ENCODE results near the gene RAP1GAP2.

RAP1GAP2 gene

GRCh38 chr17:2853283-2854142, 57.3 kb downstream of the RAP1GAP2 start:
- peak; percentile 49 for DNase-seq (ENCODE audit: low spot score)

- peak; percentile 28 for DNase-seq (ENCODE audit: low spot score)
These were observed 58.2 kb downstream of the RAP1GAP2 start for GRCh38 chr17:2854143-2855055.

GRCh38 chr17:2855063-2855600, 58.9 kb downstream of the RAP1GAP2 start:
- no peak for DNase-seq (ENCODE audit: low spot score)

GRCh38 chr17:2856727-2857126, 60.5 kb downstream of the RAP1GAP2 start:
- no peak for DNase-seq (ENCODE audit: low spot score)

- no peak for DNase-seq (ENCODE audit: low spot score)
These were observed 63.8 kb downstream of the RAP1GAP2 start for GRCh38 chr17:2860045-2860444.

- DNase-seq (ENCODE audit: low spot score) = no peak
These were observed 64.6 kb downstream of the RAP1GAP2 start for GRCh38 chr17:2860883-2861282.

- DNase-seq (ENCODE audit: low spot score) = no peak
These were observed 66.0 kb downstream of the RAP1GAP2 start for GRCh38 chr17:2862197-2862596.

GRCh38 chr17:2863204-2863603, 67.0 kb downstream of the RAP1GAP2 start:
- no peak for DNase-seq (ENCODE audit: low spot score)

- DNase-seq (ENCODE audit: low spot score) = no peak
These were observed 69.0 kb downstream of the RAP1GAP2 start for GRCh38 chr17:2865228-2865627.

- DNase-seq (ENCODE audit: low spot score) = no peak
These were observed 71.5 kb downstream of the RAP1GAP2 start for GRCh38 chr17:2867441-2868424.

GRCh38 chr17:2869604-2870003, 73.4 kb downstream of the RAP1GAP2 start:
- no peak for DNase-seq (ENCODE audit: low spot score)

GRCh38 chr17:2871205-2871604, 75.0 kb downstream of the RAP1GAP2 start:
- DNase-seq (ENCODE audit: low spot score) = no peak

GRCh38 chr17:2871720-2872119, 75.5 kb downstream of the RAP1GAP2 start:
- DNase-seq (ENCODE audit: low spot score) = no peak

GRCh38 chr17:2872282-2872681, 76.0 kb downstream of the RAP1GAP2 start:
- DNase-seq (ENCODE audit: low spot score) = no peak

- DNase-seq (ENCODE audit: low spot score) = no peak
These were observed 78.0 kb downstream of the RAP1GAP2 start for GRCh38 chr17:2874189-2874686.

- no peak for DNase-seq (ENCODE audit: low spot score)
These were observed 79.4 kb downstream of the RAP1GAP2 start for GRCh38 chr17:2875608-2876007.

- DNase-seq (ENCODE audit: low spot score) = no peak
These were observed 80.2 kb downstream of the RAP1GAP2 start for GRCh38 chr17:2876467-2876866.

- DNase-seq (ENCODE audit: low spot score) = no peak
These were observed 82.6 kb downstream of the RAP1GAP2 start for GRCh38 chr17:2878751-2879254.

GRCh38 chr17:2880050-2880449, 83.8 kb downstream of the RAP1GAP2 start:
- DNase-seq (ENCODE audit: low spot score) = no peak

GRCh38 chr17:2881295-2881694, 85.1 kb downstream of the RAP1GAP2 start:
- no peak for DNase-seq (ENCODE audit: low spot score)

All from RKO (cell line).